GM21576 (cell line): ENCODE measurements around the gene SRCIN1.

Experiments
- ATAC-seq: cut with Tn5 transposase; IDR thresholded peaks from one replicate; pipeline ENCODE4 v1.9.1; 2021; ENCODE audit warnings: mild to moderate bottlenecking, moderate library complexity; ENCODE audit not compliant: unreplicated experiment

Gene SRCIN1

DNA sequence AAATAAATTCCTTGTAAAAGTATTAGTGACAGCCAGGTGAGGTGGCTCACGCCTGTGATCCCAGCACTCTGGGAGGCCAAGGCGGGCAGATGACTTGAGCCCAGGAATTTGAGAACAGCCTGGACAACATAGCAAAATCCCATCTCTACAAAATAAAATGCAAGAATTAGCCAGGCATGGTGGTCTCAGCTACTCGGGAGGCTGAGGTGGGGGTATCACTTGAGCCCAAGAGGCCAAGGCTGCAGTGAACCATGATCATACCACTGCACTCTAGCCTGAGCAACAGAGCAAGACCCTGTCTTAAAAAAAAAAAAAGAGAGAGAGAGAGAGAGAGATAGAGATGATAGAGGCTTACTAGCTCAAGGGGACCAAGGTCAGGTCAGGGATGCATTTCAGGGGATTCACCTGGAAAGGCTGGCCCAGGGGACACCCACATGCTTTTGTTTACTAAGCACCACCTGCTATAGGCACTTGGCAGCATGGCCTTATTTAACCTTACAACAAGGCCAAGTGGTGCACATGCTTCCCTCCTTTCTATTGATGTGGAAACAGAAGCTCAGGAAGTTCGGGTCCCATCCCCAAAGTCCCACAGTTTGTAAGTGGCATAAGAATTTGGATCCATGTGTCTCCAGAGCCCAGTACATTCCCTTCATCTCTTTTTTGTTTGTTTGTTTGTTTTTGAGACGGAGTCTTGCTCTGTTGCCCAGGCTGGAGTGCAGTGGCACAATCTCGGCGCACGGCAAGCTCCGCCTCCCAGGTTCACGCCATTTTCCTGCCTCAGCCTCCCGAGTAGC lies 12.4 kb upstream of the SRCIN1 start:
- no peak for ATAC-seq

DNA sequence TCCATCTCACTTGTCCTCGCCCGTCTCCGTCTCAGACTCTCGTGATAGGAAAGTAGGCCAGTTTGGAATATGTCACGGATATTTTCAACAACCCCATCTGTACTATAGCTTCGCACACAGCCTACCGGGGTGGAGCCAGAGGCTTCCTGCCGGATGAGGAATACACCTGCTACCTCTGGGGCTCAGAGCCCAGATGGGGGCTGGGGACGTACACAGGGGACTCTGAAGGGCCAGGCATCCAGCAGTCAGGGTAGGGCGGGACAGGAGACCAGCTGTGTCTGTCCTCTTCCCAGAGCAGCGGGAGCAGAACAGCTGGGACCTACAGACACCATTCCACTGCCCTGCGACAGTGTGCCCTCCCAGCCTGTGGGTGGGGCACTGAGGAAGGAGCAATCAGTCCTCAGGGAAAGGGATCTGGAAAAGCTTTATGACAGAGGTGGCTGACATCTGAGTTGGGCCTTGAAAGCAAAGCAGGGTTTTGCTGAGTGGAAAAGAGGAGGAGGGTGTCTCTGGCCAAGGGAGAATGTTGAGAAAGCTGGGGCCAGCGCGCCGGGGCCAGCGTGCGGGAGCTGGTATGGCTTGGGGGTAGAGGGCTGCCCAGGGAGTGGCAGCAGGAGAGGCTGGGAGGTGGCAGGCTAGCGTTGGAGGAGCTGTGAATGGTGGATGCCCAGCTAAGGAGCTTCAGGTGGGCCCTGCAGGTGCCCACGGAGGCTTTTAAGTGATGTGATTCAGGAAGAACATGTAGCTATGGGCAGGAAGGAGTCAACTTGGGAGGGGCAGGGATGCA lies 11.5 kb upstream of the SRCIN1 start:
- no peak for ATAC-seq

DNA sequence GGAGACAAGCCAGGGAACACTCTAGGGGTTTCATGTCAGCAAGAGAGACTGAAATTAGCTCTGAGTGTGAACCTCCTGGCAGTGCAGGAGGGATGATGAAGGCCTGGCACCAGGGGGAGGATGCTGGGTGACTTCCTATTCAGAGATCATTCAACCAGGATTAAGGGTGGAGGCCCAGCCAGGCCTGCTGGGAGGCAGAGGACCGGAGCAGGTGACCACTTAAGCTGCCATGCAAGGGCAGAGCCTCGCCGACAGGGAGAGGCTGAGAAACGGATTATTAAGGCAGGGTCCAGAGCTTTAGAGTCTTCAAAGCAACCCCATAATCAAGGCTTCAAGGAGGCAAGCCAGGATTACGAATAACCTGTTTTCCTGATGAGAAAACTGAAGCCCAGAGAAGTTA lies 10.6 kb upstream of the SRCIN1 start:
- no peak for ATAC-seq

- no peak for ATAC-seq
These were observed 8.4 kb upstream of the SRCIN1 start for GRCh38 chr17:38613981-38614779.

GRCh38 chr17:38613525-38613980 lies 7.8 kb upstream of the SRCIN1 start:
- no peak for ATAC-seq

DNA sequence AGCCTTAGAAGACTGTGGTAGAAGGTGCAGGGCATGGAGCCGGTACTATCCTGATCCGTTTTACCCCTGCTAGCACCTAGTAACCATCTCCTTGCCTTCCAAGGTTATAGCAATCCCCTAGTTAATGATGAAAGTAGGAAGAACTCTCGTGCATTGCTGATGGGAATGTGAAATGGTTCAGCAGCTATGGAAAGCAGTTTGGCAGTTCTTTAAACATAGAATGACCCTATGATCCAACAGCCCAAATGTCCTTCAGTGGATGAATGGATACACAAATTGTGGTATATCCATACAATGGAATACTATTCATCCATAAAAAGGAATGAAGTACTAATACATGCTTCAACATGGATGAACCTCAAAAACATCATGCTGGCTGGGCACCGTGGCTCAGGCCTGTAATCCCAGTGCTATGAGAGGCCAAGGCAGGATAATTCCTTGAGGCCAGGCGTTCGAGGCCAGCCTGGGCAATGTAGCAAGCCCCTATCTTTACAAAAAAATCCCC lies 6.2 kb upstream of the SRCIN1 start:
- no peak for ATAC-seq

GRCh38 chr17:38611070-38611786 lies 5.5 kb upstream of the SRCIN1 start:
- ATAC-seq = no peak

- ATAC-seq = no peak
These were observed 3.7 kb upstream of the SRCIN1 start for GRCh38 chr17:38609280-38610031.

- no peak for ATAC-seq
These were observed 2.9 kb upstream of the SRCIN1 start for GRCh38 chr17:38608648-38609047.

DNA sequence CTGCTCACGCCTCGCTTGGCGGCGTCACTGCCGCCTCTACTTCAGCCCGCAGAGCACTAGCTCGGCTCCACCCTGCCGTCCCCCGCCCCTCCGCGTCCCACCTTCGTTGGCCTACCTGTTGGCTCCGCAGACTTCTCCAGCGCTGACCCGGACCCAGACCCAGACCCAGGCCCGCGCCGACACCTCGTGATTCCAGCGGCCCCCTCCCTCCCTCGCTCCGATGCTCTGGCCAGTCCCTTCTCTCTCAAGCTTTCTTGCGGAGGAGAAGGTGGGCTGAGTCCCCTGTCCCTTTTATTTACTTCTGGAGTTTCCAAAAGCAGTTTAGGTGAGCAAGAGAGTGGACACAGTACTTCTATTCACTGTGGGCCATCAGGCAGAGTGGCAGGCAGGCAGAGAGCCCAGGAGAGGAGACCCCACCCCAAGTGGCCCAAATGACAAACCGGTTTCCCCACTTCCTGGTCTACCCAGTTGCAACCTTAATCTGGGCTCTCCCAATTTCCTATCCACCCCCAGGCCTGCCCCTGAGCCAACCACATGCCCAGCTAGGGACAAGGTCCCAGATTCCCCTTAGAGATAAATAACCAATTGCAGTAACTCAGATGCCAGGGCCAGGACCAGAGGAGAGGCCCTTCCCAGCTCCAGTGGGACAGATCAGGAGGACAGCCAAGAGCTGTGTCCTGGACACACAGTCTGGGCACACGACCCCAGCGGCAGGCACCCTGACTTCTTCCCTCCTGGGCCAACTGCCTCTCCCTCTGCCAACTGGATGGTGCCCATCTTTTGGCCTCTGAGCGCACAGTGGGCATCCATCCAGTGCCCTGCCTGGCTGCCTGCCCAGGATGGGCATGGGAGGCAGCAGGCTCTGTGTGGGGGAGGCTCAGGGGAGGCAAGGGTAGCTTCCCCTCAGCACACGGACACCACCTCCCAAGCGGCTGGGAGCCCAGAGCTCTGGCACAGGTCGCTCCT lies 1.2 kb upstream of the SRCIN1 start:
- ATAC-seq = no peak

DNA sequence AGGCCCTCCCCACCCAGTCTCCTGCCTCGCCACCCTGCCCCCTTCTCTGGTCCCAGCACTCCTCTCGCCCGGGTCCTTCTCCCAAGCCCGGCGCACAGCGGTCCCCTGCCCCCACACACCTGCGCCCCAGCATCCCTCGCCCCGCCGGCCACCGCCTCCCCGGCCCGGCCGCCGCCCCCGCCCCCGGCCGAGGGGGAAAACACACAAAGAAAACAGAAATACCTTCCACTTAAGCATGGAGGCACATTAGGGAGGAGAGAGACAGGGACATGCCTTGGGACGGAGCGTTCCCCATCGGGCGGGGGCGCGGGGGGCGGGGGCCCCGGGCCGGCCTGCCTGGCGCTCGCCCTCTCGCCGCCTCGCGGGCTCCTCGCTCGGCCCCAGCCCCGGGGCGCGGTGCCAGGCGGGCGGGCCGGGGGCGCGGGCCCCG lies 326 bp downstream of the SRCIN1 start:
- ATAC-seq = no peak

DNA sequence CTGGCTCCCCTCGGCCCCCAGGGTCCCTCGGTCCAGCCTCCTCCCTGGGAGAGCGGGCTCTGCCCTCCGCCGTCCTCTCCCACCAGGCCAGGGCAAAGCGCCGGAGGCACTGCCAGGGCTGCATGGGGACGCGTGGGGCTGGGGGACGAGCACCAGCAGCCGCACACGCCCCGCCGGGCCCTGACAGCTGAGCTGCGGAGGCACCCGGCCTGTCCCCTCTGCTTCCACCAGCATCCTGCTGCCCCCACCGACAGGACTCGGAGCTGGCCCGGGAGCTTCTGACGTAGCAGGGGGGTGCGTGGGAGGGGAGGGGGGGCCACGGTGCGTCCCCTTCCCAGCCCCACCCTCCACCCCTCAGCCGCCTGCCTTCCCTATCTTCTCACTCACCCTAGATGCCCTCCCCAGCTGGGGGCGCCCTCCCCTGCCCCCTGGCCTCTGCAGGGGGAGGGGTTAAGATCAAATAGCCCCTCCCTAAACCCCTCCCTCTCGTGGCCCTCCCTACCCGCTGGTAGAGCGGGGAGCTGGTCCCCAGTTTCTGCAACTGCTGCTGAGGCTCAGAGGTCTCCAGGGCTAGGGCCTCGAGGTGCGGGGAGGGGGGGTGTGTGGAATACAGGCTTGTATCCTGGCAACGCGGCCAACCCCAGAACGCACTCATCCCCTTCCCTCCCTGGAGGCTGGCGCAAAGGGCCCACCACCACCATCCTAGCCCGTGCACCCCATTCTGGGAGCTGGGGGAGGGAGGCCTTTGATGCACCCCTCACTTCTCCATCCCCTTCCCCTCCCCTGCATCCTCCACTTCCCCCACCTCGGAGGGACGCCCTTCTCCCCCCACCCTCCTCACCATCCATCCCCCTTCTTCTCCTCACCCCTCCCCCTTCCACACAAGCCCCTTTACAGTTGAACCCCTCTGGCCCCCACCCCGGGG lies 1.0 kb downstream of the SRCIN1 start:
- ATAC-seq = no peak

DNA sequence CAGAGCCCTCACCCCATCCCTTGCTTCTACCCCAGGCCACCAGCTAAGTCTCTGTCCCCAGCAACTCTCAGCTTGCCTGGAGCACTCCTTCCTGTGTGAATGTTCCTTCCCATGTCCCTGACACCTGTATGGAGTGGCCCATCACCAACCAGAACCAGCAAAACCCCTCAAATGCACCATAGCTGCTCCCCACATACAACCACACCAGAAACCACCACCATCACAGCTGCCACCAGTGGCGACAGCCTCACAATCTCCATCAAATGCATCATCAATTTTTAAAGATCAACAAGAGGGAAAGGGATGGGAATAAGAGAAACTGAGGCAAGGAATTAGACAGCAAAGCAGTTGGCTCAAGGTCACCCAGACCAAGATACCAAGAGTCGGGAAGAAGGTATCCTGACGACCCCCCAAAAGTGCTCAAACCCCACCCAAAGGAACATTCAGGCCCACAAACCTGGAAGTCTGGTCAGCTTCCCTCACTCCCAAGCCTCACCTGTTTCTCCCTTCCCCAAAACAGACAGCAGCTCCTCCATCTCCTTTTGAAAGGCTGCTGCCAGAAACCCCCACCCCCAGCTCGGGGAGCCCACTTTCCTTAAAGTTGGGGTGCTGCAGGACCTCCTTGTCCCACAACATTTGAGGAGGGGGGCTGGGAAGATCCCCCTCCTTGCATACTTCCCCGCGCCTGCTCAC lies 1.8 kb downstream of the SRCIN1 start:
- ATAC-seq = no peak

DNA sequence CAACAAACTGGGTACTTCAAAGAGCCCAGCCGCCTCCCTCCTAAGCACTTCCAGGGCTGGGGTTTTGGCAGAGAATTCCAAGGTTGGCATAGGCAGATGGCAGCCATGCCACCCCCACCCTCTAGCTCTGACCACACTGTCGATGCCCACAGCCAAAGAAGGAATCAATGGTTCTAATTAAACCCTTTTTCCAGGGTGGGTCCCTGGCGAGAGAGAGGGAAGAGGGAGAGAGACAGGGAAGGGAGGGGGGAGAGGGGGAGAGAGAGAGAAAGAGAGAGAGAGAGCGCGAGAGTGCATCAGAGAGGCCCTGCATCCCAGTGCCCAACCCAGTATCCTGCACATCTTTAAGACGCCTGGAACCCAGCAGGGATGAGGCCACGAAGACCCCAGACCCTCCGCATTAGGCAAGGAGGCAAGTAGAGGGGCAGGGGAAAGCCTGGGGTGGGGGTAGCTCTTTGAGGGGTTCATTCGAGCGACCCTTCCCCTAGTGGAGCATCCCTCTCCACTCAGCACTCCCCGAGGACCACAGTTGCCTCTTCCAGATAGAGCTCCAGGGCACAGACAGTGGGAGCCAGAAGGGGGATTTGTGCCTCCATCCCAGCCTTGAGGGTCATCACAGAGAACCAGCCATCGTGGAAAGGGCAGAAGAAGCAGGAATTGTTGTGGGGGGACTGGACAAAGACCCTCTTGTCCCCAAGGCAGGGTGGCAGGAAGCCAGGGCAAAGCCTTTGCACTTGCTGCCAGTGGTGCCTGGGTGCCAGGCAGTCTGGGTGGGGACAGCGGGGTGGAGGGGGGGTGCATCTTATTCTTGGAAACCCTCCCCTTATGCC lies 2.6 kb downstream of the SRCIN1 start:
- ATAC-seq = no peak

DNA sequence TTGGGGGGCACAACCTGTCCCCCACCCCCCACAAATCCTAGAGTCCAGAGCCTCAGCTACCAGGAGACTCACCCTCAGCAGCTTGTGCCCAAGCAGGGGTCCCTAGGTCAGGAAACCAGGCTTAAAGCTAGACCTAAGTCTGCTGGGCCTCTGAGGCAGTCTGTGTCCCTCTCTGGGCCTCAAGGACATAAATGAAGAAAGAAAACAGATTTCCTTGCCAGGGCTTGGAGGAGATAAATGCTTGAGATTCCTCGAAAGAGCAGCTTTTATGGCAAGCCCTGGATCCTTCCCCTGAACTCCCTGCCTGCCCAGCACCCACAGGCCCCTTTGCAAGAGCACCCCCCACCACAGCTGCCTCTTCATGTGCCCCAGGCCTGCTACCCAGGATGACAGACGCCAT lies 3.3 kb downstream of the SRCIN1 start:
- ATAC-seq = no peak
